DMS153 treated with DMSO at 0.1 percent for 48 hours (cell line): ENCODE results near the gene ZNF280A.
A peak's percentile ranks its signal among the peaks of the same experiment; 100 is the strongest.
"Not testable (repeated sequence)": the region's sequence is repeated elsewhere in the genome, so short reads cannot be mapped to it uniquely, and the experiment has no call there.

ENCODE experiments used
- DNase-seq: peaks from one replicate; lab custom pipeline; 2025; ENCODE audit not compliant: unreplicated experiment; lab: John Stamatoyannopoulos, UW

ZNF280A gene

DNA sequence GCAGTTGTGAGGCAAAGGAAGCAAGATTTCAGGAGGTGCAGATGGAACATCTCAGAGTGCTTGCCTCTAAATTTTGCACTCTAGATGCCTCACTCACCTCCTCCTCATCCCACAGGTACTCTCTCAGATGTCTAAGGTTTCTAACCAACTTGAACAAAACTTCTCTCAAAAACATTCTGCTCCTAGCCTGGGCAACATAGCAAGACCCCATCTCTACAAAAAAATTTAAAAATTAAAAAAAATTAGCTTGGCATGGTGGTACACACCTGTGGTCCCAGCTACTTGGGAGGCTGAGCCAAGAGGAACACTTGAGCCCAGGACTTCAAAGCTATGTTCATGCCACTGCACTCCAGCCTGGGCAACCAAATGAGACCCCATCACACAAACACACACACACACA is 4.2 kb downstream of the ZNF280A start:
- no peak for DNase-seq

DNA sequence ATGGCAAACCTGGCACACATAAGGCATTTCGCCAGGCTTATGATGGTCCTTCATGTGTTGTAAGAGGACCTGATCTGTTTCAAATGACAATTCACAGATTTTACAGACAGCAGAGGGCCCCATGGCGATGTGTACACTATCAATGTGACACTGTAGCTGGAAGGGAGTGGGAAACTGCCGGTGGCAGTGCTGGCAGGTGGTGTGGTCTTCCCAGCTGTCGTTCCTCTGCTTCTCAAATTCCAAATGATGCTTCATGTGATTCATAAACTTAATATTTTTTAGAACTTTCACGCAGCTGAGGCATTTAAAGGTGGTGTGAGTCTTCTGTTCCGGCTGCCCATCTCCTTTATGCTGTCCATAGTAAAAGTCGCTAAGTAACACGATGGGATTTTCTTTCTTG is 5.6 kb downstream of the ZNF280A start:
- DNase-seq, result not testable (repeated sequence)

DNA sequence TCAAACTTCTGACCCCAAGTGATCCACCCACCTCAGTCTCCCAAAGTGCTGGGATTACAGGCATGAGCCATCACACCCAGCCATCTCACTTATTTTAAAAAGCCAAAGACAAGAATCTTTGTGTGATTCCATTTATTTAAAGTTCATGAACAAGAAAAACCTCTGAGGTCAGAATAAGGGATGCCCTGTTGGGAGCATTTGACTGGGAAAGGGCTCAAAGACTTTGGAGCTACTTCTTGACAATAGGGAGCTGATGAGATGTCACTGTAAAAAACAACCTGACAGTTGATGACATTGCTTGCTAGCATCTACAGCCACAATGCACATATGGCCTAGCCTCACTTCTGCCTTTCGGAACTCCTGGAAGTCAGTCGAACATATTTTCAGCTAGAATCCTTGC is 6.5 kb downstream of the ZNF280A start:
- DNase-seq, result no peak

DNA sequence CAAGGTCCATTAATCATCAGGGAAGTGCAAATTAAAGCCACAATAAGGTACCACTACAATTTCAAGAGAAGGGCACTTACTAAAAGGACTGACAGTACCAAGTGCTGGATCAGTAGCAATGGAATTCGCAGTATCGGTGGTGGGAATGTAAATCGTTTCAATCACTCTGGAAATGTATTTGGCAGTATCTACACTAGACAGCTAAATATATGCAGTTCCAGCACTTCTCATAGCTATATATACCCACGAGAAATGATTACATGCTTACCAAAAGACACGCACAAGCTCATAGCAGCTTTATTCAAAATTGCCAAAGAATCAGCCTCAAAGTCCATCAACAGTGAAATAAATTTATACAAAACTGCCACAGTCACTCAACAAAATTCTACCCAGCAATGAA is 7.1 kb downstream of the ZNF280A start:
- DNase-seq, result no peak

DNA sequence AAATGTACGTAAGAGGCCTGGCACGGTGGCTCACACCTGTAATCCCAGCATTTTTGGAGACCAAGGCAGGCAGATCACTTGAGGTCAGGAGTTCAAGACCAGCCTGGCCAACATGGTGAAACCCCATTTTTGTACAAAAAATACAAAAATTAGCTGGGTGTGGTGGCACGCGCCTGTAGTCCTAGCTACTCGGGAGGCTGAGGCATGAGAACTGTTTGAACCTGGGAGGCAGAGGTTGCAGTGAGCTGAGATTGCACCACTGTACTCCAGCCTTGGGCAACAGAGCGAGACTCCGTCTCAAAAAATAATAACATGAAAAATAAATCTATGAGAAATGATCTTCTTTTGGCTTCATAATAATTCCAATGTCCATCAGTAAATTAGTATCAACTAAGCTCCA is 9.2 kb downstream of the ZNF280A start:
- not testable (repeated sequence) for DNase-seq

DNA sequence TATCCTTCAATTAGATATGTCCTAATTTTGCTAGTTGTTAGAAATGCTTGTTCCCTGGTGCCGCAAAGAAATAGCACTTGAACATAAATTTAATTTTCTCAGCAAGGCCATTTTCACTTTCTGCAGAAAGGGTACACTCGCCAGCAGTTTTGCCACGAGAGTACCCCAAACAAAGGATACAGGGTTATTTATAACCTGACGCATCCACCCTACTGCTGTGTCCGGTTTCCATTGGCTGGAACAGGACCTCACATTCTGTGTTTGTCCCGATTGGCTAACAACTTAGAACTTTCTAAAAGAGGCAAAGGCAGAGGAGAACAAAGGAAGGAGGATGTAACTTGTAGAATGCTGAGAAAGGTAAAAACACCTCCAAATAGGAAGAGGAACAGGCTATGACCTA is 10.2 kb downstream of the ZNF280A start:
- not testable (repeated sequence) for DNase-seq

DNA sequence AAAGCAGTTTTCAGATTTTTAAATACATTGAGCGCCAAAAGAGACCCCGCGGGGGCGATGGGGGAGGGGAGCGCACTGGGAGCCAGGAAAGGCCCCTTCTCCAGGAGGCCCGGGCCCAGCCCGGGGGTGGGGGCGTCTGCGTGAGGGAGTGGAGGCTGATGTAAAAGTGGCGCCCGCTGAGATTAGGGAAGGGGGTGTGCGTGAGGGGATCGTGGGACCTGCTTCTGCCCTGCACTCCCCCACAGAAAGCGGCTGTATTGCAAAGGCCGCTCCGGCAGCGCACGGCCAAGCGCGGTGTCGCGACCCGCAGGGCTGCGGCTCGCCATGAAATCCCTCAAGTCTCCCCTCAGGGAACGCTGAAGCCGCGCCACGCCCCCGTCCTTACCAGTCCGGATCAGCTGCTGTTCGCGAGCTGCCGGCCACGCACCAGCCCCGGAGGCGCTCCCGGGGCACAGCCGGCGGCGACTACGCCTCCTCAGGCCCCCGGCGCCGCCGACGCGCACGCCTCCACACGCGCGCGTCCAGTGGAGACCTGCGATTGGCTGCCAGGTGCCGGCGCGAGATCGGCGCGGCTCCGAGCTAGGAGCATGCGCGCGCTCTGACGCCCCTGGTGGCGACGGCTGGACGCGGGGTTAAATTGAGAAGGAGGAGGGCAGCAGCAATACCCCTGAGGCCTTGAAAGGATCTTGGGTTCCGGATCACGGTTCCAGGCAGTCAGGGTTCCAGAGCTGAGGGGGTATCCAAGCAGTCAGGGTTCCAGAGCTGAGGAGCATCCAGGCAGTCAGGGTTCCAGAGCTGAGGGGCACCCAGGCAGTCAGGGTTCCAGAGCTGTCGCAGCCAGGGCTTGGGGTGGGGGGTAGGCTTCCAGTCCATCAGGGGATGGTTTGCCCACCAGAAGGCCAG is 11.5 kb downstream of the ZNF280A start, which contains the start of gene ZNF280B:
Gene ZNF280B, minus strand, starts transcription at position 469 of the 903 bp plus-strand sequence. CDS start 19,344 bp downstream, outside the sequence.
- peak; percentile 61 for DNase-seq

DNA sequence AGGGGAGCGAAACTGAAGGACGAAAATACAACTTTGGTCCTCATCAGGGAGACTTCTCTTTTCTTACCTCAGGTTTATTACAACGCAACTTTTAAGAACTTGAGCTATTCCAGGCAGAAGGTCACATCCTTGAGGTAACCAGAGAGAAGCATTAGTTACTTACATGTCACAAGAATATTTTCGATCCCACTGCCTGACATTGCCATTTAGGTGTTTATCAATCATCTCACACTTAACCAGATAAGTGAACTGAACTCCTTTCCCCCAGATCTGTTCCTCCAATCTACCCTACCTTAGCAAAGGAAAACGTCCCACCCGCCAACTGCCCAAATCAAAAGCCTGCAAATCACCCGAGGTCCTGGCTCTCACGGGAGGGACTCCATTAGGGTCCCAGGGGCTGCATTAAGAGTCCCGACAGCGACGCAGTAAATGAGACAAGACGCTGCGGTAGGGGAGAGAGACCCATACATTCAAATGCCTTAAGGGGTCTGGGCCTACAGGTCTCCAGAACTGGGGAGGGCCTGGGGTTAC is 12.3 kb downstream of the ZNF280A start:
- no peak for DNase-seq

DNA sequence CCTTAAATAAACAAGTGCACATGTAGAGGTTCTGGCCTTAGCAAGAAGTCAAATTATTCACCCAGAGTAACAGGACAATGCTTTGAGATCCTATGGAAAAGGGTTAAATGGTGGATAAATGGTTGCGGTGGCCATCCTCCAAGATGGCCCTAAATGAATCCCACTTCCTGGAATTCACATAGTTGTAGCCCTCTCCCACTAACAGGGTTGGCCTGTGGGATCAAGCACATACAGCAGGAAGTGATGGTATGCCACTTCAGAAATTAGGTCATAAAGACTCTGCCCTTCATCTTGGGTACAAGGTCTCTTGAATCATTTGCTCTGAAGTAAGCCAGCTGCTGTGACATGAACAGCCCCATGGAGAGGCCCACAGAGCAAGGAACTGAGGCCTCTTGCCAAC is 13.3 kb downstream of the ZNF280A start:
- no peak for DNase-seq

DNA sequence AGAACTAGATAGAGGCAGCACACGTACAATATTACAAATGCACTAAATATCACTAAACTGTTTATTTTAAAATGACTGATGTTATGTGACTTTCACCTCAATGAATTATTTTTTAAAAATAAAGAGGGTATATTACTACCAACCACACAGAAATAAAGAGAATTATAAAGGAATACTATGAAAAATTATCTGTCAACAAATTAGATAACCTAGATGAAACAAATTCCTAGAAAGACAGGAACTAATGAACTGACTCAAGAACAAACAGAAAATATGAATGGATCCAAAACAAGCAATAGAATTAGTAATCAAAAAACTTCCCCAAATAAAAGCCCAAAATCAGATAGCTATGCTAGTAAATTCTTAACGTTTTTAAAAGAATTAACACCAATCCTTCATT is 21.8 kb downstream of the ZNF280A start:
- DNase-seq, result no peak

DNA sequence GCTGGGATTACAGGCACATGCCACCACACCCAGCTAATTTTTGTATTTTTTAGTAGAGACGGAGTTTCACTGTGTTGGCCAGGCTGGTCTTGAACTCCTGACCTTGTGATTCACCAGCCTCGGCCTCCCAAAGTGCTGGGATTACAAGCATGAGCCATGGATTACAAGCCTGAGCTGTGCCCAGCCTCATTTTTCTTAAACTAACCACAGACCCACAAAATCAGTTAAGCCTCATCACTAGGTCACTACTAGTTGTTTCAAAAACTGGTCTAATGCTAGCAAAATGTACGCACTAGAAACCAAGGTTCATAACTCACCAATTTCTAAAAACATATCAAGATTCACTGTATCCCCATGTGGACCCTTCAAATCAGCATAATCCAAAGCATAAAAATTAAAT is 28.5 kb downstream of the ZNF280A start:
- DNase-seq, result not testable (repeated sequence)

DNA sequence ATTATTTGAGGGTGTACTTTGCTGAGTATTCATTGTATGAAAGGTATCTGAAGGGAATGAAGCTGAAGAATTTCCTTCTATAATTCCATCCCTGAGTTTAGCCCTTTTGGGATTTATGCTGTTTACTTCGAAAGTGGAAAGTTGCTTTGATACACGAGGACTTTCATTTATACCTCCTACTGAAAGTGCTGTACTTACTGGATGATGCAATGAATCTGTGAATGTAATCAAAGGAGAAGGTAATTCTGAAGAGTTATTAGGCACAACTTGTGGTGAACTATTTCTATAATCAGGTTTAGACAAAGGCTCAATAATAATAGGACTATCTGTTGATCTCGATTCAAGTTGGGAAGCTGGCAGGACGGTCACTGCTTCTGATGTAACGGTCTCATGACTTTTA is 31.3 kb downstream of the ZNF280A start:
- no peak for DNase-seq

DNA sequence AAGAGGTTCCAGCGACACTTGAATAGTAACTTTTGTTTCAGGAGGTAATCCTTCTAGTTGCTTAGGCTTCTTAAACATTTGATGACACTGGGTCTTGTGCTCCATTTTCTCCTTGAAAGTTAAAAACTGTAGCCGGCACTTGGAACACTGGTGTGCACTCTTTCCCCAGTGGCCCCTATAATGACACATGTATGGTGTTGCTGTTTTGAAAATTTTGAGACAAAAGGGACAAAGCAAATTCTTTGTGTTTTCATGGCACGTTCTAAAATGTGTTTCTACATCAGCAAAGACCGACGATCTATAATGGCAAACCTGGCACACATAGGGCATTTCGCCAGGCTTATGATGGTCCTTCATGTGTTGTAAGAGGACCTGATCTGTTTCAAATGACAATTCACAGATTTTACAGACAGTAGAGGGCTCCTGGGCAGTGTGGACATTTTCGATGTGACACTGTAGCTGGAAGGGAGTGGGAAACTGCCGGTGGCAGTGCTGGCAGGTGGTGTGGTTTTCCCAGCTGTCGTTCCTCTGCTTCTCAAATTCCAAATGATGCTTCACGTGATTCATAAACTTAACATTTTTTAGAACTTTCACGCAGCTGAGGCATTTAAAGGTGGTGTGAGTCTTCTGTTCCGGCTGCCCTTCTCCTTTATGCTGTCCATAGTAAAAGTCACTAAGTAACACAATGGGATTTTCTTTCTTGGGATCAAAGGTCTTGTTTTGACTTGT is 32.0 kb downstream of the ZNF280A start:
- DNase-seq, result no peak

DNA sequence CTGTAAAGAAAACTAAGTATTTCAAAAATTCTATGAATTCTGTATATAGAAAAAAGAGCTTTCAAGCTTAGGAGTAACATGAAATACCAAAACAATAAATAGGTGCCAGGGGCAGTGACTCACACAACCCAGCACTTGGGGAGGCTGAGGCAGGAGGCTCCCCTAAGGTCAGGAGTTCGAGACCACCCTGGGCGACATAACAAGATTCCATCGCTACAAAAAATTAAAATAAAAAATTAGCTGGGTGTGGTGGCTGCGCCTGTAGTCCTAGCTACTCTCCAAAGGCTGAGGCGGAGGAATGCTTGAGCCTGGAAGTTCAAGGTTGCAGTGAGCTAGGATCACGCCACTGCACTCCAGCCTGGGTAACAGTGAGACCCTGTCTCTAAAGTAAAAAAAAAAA is 33.0 kb downstream of the ZNF280A start:
- no peak for DNase-seq

DNA sequence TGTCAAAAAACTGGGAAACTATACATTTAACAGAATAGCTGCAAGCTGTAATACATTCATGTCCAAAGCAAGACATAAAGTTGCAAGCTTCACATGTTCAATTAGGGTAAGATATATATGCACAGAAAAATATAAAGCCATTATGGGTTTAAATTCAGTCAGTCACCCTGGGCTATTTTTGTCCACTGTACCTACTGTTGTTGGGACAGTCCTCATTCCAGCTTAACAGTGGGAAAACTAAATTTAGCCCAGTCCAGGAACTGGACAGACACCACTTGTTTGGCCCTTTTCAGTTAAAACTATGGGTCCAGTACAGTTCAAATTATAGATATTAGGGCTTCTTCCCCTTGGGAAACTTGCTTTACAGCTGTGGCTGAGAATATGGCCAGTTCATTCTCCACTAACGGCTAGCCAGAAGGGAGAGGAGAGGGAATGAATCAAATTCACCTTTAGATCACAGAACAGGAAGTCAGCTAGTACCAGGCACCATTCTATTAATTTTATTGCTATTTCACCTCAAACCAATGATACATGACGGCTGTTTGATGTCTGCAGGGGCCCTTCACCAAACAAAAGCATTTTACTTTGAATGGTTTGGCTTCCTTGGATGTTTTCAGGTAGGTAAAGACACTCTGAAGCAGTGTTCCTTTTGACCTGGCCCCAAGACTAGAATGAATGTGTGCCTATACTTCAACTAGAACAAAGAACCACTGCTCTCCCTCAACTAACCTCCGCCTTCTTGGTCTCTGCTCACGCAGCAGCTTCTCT is 33.8 kb downstream of the ZNF280A start:
- DNase-seq, result no peak

DNA sequence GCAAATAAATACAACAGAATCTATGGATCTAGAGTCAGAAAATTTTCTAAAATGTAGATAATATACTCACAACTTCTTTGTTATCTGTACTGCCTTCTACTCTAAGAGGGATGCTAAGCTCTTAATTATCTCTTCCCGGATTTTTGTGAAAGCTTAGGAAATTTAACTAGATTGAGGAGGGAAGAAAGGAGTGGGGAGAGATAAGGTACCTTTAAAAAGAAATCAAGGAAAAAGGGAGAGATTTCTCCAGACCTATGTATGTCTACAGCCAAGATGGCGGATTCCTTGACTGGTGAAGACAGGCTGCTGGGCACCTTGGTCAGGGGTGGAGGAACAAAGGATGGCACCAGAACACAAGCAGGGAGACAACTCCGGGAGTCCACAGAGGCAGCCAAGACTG is 34.5 kb downstream of the ZNF280A start:
- no peak for DNase-seq

DNA sequence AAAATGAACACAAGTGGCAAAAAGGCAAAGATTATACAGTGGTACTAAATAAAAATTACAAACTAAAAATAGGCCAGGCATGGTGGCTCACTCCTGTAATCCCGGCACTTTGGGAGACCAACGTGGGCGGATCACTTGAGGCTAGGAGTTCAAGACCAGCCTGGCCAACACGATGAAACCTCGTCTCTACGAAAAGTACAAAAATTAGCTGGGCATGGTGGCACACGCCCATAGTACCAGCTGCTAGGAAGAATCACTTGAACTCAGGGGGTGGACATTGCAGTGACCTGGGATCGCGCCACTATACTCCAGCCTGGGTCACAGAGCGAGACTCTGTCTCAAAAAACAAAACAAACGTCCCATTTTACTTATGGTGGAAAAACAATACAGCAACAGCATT is 36.0 kb downstream of the ZNF280A start:
- no peak for DNase-seq

DNA sequence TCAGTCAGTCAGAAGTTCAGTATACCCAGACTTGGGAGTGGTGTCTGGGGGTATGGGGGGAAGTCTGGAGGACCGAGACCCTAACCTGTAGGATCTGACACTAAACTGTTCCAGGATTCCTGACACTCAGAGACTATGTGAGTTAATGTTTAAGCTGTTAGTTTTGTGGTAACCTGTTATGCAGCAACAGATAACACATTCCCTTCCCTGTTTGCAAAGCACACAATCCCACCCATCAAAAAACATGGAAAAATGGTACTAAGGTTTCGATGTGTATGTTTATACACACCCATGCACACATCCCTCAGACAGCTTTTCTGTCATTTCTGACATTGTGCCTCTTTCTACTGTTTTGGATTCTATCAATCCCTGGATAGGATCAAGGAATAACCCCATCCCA is 39.1 kb downstream of the ZNF280A start:
- no peak for DNase-seq

DNA sequence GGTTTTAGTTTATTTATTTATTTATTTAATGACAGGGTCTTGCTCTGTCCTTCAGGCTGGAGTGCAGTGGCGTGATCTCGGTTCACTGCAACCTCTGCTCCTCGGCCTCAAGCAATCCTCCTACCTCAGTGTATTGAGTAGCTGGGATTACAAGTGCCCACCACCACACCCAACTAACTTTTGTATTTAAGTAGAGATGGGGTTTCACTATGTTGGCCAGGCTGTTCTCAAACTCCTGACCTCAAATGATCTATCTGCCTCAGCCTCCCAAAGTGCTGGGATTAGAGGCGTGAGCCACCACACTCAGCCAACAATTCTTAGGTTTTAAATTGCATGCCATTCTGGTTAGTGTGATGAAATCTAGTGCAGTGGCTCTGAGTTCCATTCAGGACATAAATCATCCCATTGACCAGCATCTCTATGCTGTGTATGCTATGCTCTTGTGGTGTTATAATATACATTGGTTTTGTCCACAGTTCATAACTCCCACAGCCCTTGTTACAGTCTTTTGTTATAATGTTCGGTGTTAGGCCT is 40.0 kb downstream of the ZNF280A start:
- DNase-seq, result no peak

DNA sequence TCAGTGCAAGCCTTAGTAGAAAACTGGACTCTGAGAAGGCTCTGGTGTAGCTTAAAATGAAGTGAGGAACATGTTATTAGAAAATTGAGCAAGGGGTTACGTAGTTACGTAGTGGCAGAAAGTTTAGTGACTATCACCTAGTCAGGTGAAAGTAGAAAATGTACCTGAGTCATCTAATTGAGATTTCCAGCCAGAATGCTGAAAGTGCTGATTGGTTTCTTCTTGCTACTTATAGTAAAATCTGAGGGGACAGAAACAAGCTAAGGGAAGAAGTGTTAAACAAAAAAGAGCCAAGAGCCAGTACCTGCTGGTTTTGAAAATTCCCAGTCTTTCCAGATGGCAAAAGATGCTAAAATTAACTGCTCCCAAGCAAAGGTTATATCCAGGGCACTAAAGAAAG is 41.0 kb downstream of the ZNF280A start:
- no peak for DNase-seq

DNA sequence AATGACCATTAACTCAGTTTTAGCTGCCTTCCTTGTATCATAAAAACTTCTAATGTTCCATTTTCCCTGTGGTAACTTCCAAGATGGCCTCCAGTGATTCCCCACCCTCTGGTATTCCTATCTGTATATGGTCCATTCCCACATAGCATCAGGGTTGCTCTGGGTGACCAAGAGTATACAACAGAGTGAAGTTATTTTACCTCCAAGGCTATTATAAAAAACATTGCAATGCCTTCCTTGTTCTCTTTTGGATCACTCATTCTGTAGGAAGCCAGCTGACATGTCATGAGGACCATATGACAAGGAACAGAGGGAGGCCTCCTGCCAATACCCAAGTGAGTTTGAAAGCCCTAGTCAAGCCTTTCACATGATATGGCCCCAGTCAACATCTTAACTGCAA is 41.6 kb downstream of the ZNF280A start:
- DNase-seq, result no peak
